GM18867 (cell line): ENCODE data around the gene ZSCAN21.

Experiments
- ATAC-seq: cut with Tn5 transposase; IDR thresholded peaks from one replicate; pipeline ENCODE4 v1.9.1; 2021; ENCODE audit warnings: mild to moderate bottlenecking, moderate library complexity; ENCODE audit not compliant: unreplicated experiment

The ZSCAN21 gene

DNA sequence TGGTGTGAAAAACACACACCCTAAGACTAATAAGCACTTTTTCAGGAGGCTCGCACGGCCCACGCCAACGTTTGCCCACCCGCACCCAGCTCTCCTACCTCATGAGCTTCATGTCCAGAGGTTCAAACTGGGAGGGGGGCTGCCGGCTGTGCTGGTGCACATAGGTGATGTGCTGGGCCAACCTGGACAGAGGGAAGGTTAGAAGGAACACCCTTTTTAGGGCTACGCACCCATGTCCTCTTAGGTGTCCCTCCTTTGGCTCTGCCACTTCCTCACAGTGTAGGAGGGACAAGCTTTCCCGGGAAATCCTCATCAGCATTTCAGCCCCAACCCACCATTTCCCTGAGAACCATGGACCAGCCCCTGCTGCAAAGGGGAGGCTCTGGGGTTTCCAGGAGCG, 45.7 kb downstream of the ZSCAN21 start:
- no peak for ATAC-seq

DNA sequence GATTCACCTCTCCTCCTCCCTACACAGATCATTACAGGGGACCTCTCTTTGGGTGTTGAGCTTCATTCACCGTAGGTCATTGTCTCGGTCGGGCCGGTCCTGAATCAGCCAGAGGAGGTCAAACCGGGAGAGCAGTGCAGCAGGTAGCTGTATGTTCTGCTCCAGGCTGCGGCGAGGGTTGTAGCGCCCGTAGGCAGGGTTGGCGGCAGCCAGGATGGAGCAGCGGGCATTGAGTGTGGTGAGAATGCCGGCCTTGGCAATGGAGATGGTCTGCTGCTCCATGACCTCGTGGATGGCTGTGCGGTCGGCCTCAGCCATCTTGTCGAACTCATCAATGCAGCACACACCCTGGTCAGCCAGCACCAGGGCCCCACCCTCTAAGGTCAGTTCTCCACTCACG, 46.1 kb downstream of the ZSCAN21 start:
- no peak for ATAC-seq

DNA sequence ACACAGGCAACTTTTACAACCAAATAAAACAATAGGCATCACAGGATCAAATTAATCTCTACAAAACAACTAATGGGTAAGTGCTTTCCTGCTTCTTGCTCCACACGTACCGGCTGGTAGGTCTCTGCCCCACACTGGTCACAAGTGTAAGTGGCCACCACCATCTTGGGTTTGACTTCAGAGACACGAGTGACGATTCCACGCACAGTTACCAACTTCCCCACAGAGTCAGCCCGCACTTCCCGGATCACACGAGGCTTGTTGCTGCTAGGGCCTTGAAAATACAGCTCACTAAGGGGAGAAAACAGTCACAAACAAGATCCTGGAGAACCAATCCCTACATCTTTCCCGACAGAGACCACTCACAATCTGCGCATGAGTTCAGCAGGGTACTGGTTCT, 49.3 kb downstream of the ZSCAN21 start:
- no peak for ATAC-seq

DNA sequence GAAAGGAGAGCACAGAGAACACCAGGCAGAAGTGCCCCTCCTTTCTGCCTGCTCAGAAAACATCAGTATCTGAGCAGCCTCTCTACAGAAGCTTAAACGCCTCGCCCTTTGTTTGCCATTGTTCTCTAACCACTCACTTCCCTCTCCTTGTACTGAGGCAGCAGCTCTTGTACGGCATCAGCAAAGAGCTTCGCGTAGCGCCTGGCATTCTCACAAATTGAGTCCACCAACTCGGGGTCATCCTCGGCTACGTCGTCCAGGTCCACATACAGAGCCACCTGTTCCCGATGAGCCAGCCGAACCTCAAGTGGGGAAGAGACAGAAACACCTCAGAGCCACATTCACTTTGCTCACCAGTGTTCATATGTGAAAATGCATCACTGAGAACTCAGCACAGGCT, 49.9 kb downstream of the ZSCAN21 start:
- ATAC-seq, result no peak

DNA sequence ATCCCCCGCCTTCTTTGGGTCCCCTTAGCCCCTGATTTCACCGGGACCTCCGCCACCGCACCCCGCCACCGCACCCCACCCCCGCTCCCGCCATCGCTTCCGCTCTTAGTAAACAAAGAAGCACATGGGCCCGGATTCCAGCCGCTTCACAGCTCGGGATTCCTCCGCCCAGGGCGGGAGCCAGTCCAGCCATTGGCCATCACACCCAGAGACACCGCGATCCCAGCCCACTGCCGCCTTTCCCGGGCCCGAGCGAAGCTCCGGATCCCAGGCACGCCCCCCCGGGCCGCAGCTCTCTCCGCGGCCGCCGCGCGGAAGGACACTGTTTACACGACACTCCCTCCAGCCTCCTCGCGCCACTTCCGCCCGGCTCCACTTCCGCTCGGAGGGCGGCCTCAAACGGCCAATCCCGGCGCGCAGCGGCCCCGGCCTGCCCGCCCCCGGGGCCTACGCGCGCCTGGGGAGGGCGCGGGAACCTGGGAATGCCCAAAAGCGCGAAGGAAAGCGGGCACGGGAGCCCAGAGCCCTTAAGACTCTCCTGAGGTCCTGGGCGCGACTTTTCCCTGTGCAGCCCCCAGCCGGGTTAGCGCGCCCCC, 50.9 kb downstream of the ZSCAN21 start:
- peak; percentile 58 for ATAC-seq

DNA sequence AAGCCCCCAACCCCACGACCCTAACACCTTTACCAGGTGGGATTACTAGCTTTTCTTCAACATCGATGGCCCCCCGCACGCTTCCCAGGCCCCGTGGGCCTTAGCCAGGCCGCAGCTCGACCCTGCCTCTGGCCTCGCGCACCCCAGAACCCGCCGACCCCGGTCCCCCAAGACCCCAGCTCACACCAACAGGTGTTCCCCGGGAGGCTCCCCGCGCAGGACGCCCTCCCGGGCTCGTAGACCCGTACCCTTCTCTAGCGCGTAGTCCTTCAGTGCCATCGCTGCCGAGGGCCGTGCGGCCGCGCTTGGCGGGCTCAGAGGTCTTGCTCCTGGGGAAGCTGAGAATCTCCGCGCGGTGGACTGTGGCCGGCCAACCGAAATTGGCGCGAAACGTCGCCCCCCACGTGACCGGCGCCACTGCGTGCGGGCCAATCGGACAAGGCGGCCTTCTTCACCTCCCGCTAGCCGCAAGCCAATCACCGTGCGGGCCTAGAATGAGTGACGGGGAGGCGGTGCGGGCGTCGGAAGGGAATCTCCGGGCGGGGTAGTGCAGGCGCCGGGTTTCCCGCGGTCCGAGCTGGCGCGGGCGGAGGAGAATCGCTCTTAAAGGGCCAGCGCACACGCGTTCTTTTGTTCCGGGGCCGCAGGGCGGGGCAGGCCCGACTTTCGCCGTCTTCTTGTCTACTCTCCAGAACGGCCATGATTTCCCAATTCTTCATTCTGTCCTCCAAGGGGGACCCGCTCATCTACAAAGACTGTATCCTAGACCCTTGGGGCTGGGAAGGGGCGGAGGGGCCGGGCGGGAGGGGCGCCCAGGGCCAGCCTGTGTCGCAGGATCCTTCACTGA, 51.7 kb downstream of the ZSCAN21 start, which contains the start of the genes AP4M1 and MCM7:
AP4M1 (plus strand) TSS at position 628 of the 847 bp plus-strand sequence; CDS start at position 700, 72 bp downstream.
MCM7 (minus strand) TSS at position 382 of the 847 bp plus-strand sequence; CDS start at position 279, 103 bp downstream.
- ATAC-seq, result peak; percentile 79

DNA sequence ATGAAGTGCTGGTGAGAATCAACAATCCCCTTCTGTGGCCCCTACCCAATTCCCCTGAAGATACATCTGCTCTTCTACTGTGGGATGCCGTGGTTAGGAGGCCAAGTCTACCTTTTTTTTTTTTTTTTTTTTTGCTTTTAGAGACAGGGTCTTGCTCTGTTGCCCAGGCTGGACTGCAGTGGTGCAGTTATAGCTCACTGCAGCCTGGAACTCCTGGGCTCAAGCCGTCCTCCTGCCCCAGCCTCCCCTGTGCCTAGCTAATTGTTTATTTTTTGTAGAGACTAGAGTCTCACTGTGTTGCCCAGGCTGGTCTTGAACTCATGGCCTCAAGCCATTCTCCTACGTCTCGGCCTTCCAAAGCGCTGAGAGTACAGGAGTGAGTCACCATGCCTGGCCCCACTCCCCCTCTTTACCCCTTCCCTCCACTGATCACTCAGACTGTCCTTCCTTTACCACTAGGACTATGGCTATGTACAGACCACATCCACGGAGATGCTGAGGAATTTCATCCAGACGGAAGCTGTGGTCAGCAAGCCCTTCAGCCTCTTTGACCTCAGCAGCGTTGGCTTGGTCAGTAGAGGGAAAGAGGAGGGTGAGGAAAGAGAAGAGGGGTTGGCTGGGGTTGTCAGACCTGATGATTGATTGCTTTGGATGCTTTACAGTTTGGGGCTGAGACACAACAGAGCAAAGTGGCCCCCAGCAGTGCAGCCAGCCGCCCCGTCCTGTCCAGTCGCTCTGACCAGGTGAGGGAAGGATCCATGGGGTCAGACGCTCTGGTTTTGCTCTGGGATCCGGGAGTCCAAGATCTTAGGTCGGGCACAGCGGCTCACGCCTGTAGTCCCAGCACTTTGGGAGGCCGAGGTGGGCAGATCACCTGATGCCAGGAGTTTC, 53.6 kb downstream of the ZSCAN21 start:
- ATAC-seq, result no peak

GRCh38 chr7:100105534-100105933, 56.0 kb downstream of the ZSCAN21 start:
- no peak for ATAC-seq

- ATAC-seq, result no peak
Observed at GRCh38 chr7:100106633-100107032, 57.1 kb downstream of the ZSCAN21 start.

- no peak for ATAC-seq
Observed at GRCh38 chr7:100107125-100107737, 57.7 kb downstream of the ZSCAN21 start.

GRCh38 chr7:100107890-100108289, 58.3 kb downstream of the ZSCAN21 start:
- ATAC-seq, result no peak

DNA sequence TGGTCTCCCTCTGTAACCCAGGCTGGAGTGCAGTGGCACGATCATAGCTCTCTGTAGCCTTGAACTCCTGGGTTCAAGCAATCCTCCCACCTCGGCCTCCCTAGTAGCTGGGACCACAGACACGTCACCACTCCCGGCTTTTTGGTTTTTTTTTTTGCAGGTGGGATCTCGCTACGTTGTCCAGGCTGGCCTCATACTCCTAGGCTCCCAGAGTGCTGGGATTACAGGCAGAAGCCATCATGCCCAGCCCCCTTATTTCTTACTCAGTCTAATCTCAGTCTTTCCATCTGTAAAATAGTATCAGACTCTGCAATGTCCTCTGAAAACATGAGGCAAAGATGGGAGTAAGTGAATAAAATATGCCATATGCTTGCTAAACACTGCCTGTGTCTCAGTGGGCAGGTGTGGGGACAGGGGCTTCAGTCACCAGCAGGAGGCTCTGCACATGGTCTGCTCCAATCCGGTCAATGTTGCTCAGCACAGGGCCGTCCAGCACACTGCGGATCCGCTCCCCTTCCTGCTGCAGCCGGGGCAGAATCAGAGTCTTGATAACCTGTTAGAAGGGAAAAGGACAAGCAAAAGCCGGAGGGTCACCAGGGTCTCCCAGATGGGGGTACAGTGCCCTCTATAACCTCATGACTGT, 60.1 kb downstream of the ZSCAN21 start:
- no peak for ATAC-seq

DNA sequence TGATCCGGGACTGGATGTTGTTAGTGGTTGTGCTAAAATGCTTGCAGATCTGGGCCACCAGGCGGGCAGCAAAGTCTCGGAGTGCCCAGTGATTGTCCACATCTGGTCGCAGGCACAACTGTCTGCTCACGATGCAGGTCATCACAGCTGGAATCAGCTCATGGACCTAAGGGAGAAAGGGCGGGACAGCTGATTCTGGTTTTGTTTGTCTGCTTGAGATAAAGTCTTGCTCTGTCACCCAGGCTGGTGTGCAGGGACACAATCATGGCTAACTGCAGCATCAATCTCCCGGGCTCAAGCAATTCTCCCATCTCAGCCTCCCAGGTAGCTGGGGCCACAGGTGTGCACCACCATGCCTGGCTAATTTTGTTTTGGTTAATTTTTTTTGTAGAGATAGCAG, 61.6 kb downstream of the ZSCAN21 start:
- ATAC-seq, result no peak

DNA sequence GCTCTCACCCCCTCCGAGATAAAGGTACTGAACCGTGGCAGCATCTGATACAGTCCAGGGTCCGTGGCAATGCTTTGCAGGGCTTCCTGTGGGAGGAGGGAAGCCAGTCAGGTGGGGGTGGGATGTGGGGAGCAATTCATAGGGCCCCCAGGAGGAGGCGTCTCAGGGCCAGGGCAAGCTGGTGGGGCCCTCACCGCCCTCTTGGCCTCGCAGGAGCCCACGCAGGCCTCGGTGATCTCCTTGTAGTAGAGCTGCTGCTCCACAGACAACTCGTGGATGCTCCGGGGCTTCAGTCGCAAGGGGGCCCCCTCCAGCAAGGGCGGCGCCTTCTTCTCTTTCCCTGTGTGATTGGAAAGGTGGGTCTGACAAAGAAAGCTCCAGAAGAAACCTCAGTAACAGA, 62.3 kb downstream of the ZSCAN21 start:
- no peak for ATAC-seq
